Right cardiac atrium (tissue), 5 donors: ENCODE data around the gene SPECC1. TPM values are rescaled to one million over a fixed set of nuclear protein-coding genes. Genes with fewer than 3 reads are reported as not detected.

Experiments used
- ATAC-seq, 2 donors: fragments of 200-7000 bp; cut with Tn5 transposase; one replicate each; pipeline versions ENCODE4 v1.8.0 to v1.9.1; 2020; ENCODE audit warnings: moderate library complexity in 2 of 2, mild to moderate bottlenecking in 1 of 2
- DNase-seq, 3 donors: peaks; one replicate each; pipeline ENCODE4 v3.0.0-alpha.2; 2020
- H3K27ac ChIP-seq: one replicate; pipeline ENCODE4 v1.5.1; 2013; ENCODE audit warnings: mild to moderate bottlenecking, low read length, control low read depth, moderate library complexity
- H3K27me3 ChIP-seq: one replicate; pipeline ENCODE4 v1.6.1; 2013; ENCODE audit not compliant: control insufficient read depth, insufficient read depth
- H3K4me1 ChIP-seq: one replicate; pipeline ENCODE4 v1.6.1; 2013; ENCODE audit warnings: low read length; ENCODE audit not compliant: control insufficient read depth, insufficient read depth
- H3K4me3 ChIP-seq: one replicate; pipeline ENCODE4 v1.5.1; 2013; ENCODE audit warnings: low read length, control low read depth
- H3K9me3 ChIP-seq: one replicate; pipeline ENCODE4 v1.6.1; 2013; ENCODE audit warnings: low read length; ENCODE audit not compliant: control insufficient read depth
- WGBS: extraction: QIAGEN DNeasy Blood & Tissue Kit; methylation state at CpG from one replicate; pipeline ENCODE4 v1.1.7; 2013; 5-methylcytosine and 5-hydroxymethylcytosine counted together
- intact Hi-C, 4 donors: fragments of 100-400 bp; cut with DNase I; formaldehyde crosslinking; loops; one replicate each; pipeline versions ENCODE4 v1.11.0 to v1.14.0; 2022 to 2023
- polyA plus RNA-seq: library from polyadenylated mRNA; stranded (reverse); fragments of 200-250 nt; gene quantifications from one replicate; pipeline ENCODE4 v1.2.3, GENCODE V29; 2013
- total RNA-seq, 4 donors: library from RNA; stranded (reverse); fragmentation: NEBNext Ultra II Directional; extraction: Animal tissue kit (Norgen Biotek cat#: 25700); gene quantifications; one replicate each; pipeline ENCODE4 v1.2.1, GENCODE V29; 2021
- donor health status: healthy with polysubstance abuse.
- donor health status: DM: no; HTN: yes; CAD: no.
- donor health status: DM: no; HTN: no; CAD: no.
- donor health status: DM: no; HTN: yes; CAD: no; lungs with severe emphysema.
- donor health status: DM: yes; HTN: yes; CAD: no.

Gene SPECC1
- total and polyA plus RNA-seq, 5 donors: 3.1 to 9.7 (median 8.0) TPM

DNA sequence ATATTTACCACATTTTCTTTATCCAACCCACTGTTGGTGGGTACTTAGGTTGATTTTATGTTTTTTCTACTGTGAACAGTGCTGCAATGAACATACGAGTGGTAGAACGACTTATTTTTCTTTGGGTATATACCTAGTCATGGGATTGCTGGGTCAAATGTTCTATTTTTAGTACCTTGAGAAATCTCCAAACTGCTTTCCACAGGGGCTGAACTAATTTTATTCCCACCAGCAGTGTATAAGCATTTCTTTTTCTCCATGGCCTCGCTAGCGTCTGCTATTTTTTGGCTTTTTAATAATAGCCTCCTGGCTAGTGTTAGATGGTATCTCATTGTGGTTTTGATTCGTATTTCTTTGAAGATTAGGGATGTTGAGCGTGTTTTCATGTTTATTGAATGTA, 255.8 kb downstream of the SPECC1 start:
- Histone ChIP-seq H3K4me3 (no peak overlapping the region), H3K9me3 (no peaks in the 10 kb centered on the region), H3K27me3 (no peaks in the 10 kb centered on the region), H3K27ac (no peak overlapping the region), H3K4me1 (no peaks in the 10 kb centered on the region)
- ATAC-seq (no peak), DNase-seq (no peak)
- WGBS: 69% methylated on average over 6 of the region's 6 CpGs
- intact Hi-C loops: no loop called here

DNA sequence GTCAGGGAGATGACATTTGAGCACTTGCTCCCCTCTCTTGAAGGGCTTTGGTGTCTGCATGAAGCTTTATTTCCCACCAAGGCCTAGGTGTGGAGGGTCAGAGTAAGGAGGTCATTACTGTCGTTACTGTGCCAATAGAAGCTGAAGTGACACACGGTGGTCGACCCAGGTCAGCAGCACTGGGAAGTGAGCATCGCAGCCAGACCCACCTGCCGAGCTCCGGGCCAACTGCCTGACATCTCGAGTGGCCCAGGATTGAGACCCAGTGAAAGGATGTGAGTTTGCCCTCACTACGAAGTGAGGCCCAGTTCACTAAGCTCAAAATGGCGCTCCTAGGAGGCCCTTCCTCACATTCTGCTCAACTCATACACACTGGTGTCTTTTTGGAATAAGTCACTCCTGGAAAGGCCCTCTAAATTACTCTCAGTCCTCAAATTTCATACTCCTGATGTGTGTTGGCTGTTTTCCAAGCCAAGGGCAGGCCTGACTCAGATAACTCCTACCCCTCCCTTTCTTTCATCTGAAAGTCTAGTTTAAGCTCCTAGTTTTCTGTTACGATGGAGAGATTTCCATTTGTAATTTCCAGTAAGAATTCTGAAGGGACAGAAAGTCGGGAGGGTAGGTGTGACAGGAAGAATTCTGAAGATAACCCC, 257.8 kb downstream of the SPECC1 start:
- H3K27ac ChIP-seq: no peak overlapping the region
- DNase-seq (no peak), ATAC-seq (no peak)
- H3K27me3 ChIP-seq: no peaks in the 10 kb centered on the region
- H3K4me3 ChIP-seq: no peak overlapping the region
- H3K9me3 ChIP-seq: no peaks in the 10 kb centered on the region
- intact Hi-C loops: no loop called here
- H3K4me1 ChIP-seq: no peaks in the 10 kb centered on the region
- WGBS: 81% methylated on average over 11 of the region's 11 CpGs

- DNase-seq (peak in 1 of 3 donors; percentile 63), ATAC-seq (no peak)
- intact Hi-C loops: no loop called here
- Histone ChIP-seq H3K4me1 (no peaks in the 10 kb centered on the region), H3K27ac (no peak overlapping the region), H3K9me3 (no peaks in the 10 kb centered on the region), H3K4me3 (no peak overlapping the region), H3K27me3 (no peaks in the 10 kb centered on the region)
- 26% methylated on average over 3 of the region's 3 CpGs for WGBS
Observed at GRCh38 chr17:20267459-20267842, 258.3 kb downstream of the SPECC1 start.

DNA sequence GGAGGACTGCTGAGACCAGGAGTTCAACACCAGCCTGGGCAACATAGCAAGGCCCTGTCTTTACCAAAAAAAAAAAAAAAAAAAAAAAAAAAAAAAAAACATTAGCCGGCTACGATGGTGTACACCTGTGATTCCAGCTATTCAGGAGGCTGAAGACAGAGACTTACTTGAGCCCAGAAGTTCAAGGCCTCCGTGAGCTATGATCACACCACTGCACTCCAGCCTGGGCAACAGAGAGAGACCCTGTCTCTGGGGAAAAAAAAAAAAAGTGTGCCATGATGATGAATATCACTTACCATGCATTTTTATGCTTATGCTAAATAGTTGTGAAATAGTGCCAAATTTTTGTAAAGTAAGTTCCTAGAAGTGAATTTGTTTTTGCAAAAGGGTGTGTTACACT, 261.2 kb downstream of the SPECC1 start:
- DNase-seq (no peak), ATAC-seq (no peak)
- H3K27me3 ChIP-seq: no peaks in the 10 kb centered on the region
- 93% methylated on average over 3 of the region's 3 CpGs for WGBS
- H3K27ac ChIP-seq: no peak overlapping the region
- H3K9me3 ChIP-seq: no peaks in the 10 kb centered on the region
- intact Hi-C loops: no loop called here
- no peak overlapping the region for H3K4me3 ChIP-seq
- H3K4me1 ChIP-seq: no peaks in the 10 kb centered on the region

DNA sequence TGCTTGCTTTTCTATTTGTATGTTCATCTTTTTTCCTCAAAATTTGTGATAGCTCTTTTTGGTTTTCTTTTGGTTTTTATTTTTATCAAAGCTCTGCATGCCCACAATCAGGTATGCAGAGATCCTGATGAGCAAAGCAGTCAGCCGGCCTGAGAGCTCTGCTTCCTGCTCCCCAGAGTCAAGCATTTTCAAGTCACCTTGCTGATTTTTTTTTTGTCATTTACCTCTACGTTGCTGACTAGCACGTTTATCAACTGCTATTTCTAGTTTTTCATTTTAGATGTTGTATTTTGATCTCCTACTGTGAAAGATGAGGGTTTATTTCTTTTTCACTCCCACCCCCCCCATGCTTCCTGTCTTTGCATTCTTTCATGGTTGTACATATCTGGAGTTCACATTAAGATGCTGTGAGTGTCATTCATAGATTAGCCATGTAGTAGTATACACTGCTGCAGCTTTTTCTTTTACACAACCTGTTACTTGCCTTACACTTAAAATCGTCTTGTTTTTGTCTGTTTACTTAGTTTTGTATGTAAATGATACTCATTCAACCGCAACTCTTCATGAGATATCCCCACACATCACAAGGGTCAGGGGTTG, 262.0 kb downstream of the SPECC1 start:
- H3K4me3 ChIP-seq: no peak overlapping the region
- no peak for DNase-seq
- no peak overlapping the region for H3K27ac ChIP-seq
- no peaks in the 10 kb centered on the region for H3K9me3 ChIP-seq
- H3K4me1 ChIP-seq: no peaks in the 10 kb centered on the region
- H3K27me3 ChIP-seq: no peaks in the 10 kb centered on the region
- ATAC-seq: no peak
- WGBS: 68% methylated on average over 5 of the region's 5 CpGs
- intact Hi-C loops: no loop called here

DNA sequence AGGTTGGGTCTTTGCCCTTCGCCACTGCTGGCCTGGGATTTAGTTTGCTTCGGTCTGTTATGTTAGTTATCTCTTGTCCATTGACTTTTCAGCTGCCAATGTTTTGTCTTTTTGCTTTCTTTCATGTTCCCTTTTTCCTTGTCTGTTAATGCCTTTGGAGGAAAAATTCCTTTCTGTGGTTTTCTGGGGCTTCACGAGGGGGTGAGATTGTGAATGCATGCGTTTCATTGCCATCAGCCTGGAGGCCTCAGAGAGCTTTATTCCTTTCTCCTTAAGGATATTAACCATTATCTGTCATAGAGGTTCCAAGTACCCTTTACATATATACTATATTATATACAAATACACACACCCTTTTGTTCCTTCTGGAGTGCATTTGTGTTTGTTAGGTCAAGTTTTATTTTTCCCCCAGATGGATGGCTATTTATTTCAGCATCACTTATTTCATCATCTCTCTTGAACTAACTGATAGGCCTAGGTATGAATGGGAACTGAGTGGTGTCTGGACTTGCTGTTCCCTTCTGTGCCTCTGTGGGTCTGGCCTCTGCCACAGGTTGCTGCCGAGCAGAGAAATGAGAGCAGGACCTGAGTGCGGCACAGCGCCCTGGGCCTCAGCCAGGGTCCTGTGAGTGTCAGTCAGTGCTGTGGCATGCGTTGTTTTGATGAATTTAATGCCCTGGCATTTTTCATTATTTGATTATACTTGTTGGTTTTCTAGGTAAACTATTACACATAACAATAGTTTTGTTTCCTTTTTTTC, 264.8 kb downstream of the SPECC1 start:
- H3K9me3 ChIP-seq: no peaks in the 10 kb centered on the region
- no peaks in the 10 kb centered on the region for H3K4me1 ChIP-seq
- no peak overlapping the region for H3K4me3 ChIP-seq
- no peaks in the 10 kb centered on the region for H3K27me3 ChIP-seq
- H3K27ac ChIP-seq: no peak overlapping the region
- ATAC-seq (no peak), DNase-seq (no peak)
- WGBS: 82% methylated on average over 8 of the region's 8 CpGs
- intact Hi-C loops: no loop called here

DNA sequence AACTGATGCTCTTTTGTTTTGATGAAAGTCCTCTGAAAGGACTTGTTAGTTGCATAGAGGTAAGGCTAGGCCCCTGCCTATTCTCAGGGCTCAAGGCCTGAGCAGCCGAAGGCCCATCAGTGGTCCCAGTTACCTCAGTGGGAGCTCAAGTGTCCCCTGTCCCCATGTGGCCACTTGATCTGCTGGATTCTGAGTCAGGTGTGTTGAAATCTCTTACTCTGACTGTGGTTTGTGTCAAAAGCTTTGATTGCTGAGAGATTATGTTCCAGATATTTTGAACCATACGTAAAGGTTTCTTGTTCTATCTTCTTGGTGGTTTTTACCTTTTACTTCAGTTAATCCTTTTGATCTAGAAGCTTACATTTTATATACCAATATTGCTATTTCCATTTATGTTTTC, 266.5 kb downstream of the SPECC1 start:
- no peaks in the 10 kb centered on the region for H3K9me3 ChIP-seq
- intact Hi-C loops: no loop called here
- no peak overlapping the region for H3K4me3 ChIP-seq
- no peaks in the 10 kb centered on the region for H3K27me3 ChIP-seq
- ATAC-seq (no peak), DNase-seq (no peak)
- 93% methylated on average over 2 of the region's 2 CpGs for WGBS
- H3K27ac ChIP-seq: no peak overlapping the region
- no peaks in the 10 kb centered on the region for H3K4me1 ChIP-seq

GRCh38 chr17:20276421-20276820, 267.3 kb downstream of the SPECC1 start:
- H3K27ac ChIP-seq: no peak overlapping the region
- H3K4me3 ChIP-seq: no peak overlapping the region
- H3K4me1 ChIP-seq: no peaks in the 10 kb centered on the region
- intact Hi-C loops: no loop called here
- H3K27me3 ChIP-seq: no peaks in the 10 kb centered on the region
- no peak for ATAC-seq
- no peaks in the 10 kb centered on the region for H3K9me3 ChIP-seq
- 52% methylated on average over 2 of the region's 2 CpGs for WGBS
- no peak for DNase-seq

DNA sequence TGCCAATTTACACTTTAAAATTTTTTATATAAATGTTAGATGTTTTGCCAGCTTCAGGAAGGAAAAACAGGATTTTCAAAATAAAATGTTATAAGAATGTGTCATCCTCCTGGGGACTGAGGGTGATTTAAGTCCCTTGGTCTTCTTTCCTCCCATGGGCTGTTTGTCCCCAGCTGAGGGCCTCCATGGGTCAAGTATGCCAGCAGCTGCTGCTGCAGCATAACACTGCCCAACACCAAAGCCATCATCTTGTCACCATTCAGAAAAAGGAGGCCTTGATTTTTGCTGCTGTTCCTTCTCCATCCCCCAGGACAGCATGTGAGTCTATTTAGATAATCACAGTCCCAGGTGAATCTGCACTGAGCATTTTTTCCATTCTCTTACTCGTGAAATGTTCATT, 269.6 kb downstream of the SPECC1 start:
- WGBS: 60% methylated on average over 1 of the region's 1 CpG
- no peaks in the 10 kb centered on the region for H3K27me3 ChIP-seq
- H3K4me1 ChIP-seq: no peaks in the 10 kb centered on the region
- H3K9me3 ChIP-seq: no peaks in the 10 kb centered on the region
- DNase-seq: no peak
- intact Hi-C loops: no loop called here
- ATAC-seq: no peak
- no peak overlapping the region for H3K4me3 ChIP-seq
- H3K27ac ChIP-seq: no peak overlapping the region

DNA sequence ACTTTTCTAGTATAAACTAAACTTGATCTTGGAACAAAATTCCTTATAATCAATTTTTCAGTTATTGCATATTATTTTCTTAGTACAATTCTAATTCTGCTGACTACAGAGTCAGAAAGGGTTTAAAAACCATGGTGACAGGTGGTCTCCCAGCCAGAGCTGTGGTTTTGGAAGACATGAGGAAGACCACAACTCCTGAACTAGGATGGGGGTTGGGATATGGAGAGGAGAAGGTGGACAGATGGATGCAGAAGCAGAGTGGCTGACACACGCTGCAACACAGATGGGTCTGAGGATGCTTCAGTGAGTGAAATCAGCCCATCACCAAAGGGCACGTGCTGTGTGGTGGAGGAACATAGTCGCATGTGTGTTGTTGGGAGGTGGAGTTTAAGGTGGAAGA, 270.5 kb downstream of the SPECC1 start:
- DNase-seq (no peak), ATAC-seq (no peak)
- Histone ChIP-seq H3K4me3 (no peak overlapping the region), H3K27ac (no peak overlapping the region), H3K9me3 (no peaks in the 10 kb centered on the region), H3K4me1 (no peaks in the 10 kb centered on the region), H3K27me3 (no peaks in the 10 kb centered on the region)
- intact Hi-C loops: no loop called here
- 94% methylated on average over 3 of the region's 3 CpGs for WGBS

GRCh38 chr17:20280051-20280450, 270.9 kb downstream of the SPECC1 start:
- intact Hi-C loops: no loop called here
- Histone ChIP-seq H3K4me1 (no peaks in the 10 kb centered on the region), H3K27ac (no peak overlapping the region), H3K4me3 (no peak overlapping the region), H3K9me3 (no peaks in the 10 kb centered on the region), H3K27me3 (no peaks in the 10 kb centered on the region)
- WGBS: 96% methylated on average over 6 of the region's 6 CpGs
- ATAC-seq: no peak
- no peak for DNase-seq
